GM12874 (cell line): Measurements from ENCODE around the gene GIGYF1.

ENCODE experiments used
- TF ChIP-seq, protein P1 (sequence below): IDR thresholded peaks from 2 replicates; pipeline ENCODE4 v1.5.1; 2011; ENCODE audit warnings: low read depth, mild to moderate bottlenecking, control low read depth, low read length, moderate library complexity; ENCODE audit not compliant: insufficient read depth

Gene GIGYF1

DNA sequence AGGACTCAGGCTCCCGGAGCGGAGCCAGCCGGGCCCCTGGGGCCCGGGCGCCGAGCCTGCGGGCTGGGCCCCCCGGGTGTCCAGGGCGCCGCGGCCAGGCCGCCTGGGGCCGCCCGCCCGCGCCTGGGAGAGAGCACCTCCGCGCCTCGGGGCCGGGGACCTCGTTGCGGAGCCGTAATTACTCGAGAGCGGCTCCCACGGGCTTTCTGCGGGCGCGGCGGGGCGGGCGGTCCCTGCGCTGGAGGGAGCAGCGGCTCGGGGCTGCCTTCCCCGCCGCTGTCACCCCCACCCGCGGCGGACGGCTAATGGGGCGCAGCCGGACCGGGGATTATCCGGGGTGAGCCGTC lies 19.0 kb downstream of the GIGYF1 start:
- TF ChIP-seq, protein P1, sequence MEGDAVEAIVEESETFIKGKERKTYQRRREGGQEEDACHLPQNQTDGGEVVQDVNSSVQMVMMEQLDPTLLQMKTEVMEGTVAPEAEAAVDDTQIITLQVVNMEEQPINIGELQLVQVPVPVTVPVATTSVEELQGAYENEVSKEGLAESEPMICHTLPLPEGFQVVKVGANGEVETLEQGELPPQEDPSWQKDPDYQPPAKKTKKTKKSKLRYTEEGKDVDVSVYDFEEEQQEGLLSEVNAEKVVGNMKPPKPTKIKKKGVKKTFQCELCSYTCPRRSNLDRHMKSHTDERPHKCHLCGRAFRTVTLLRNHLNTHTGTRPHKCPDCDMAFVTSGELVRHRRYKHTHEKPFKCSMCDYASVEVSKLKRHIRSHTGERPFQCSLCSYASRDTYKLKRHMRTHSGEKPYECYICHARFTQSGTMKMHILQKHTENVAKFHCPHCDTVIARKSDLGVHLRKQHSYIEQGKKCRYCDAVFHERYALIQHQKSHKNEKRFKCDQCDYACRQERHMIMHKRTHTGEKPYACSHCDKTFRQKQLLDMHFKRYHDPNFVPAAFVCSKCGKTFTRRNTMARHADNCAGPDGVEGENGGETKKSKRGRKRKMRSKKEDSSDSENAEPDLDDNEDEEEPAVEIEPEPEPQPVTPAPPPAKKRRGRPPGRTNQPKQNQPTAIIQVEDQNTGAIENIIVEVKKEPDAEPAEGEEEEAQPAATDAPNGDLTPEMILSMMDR, result no peak

GRCh38 chr7:100674411-100675104 lies 19.5 kb downstream of the GIGYF1 start:
- TF ChIP-seq, protein P1, result no peak

GRCh38 chr7:100673942-100674410 lies 20.1 kb downstream of the GIGYF1 start:
- TF ChIP-seq, protein P1, result no peak

DNA sequence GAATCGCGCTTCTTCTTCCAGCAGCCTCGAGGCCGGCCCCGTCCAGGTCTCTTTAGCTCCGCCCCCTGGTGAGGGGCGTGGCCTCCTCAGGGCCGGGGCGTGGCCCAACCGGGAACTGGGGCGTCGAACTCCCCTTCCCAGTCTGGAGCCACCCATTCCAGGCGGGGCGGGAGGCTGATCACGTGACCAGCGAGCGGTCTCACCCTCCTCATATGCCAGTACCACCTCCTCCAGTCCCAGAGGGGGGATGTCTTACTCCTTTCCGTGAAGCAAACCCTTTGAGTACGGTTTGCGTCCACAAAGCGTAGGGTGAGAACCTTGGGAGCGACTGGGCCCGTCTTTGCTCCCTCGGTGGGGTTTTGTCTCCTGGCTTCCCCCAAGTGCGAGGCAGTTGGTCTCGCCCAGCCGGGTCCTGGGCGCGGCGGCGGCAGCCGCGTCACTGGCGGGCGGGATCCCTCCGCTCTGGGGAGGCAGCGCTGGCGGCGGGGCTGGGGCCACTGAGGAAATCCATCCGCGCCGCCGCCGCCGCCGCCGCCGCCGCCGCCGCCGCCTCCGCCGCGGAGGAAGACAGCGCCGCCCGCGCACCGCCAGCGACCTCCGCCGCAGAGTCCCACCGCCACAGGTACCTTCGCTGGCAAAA lies 20.6 kb downstream of the GIGYF1 start, which contains the start of gene GNB2:
GNB2 (plus strand) TSS at position 439 of the 640 bp plus-strand sequence. CDS start 2,526 bp downstream, outside the sequence.
- TF ChIP-seq, protein P1, result no peak

DNA sequence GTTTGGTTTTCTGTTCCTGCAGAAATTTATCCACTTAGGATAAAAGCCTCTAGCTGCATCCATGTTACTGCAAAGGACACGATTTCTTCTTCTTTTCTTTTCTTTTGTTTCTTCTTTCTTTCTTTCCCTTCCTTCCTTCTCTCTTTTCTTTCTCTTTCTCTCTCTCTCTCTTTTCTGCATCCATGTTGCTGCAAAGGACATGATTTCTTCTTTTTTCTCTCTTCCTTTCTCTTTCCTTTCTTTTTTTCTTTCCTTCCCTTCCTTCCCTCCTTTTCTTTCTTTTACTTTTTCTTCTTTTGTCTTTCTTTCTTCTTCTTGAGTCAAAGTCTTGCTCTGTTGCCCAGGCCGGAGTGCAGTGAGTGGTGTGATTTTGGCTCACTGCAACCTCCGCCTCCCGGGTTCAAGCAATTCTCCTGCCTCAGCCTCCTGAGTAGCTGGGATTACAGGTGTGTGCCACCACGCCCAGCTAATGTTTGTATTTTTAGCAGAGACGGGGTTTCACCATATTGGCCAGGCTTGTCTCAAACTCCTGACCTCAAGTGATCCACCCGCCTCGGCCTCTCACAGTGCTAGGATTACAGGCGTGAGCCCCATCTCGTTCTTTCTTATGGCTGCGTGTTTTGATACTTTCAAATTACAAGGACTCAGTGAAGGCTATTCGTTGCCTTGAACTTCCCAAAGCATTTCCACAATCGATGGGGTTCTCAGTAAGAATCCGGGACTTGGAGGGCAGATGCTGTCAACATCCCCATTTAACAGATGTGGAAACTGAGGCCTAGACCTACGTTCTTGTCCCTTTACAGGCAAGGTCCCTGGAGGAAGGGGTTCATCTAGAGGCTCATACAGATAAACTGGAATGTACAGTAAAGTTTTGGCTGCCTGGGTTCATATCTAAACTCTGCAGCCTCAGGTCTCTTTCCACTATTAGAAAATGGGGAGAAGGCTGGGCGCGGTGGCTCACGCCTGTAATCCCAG lies 22.4 kb downstream of the GIGYF1 start:
- TF ChIP-seq, protein P1, result no peak

GRCh38 chr7:100670074-100670473 lies 24.0 kb downstream of the GIGYF1 start:
- TF ChIP-seq, protein P1, result no peak

DNA sequence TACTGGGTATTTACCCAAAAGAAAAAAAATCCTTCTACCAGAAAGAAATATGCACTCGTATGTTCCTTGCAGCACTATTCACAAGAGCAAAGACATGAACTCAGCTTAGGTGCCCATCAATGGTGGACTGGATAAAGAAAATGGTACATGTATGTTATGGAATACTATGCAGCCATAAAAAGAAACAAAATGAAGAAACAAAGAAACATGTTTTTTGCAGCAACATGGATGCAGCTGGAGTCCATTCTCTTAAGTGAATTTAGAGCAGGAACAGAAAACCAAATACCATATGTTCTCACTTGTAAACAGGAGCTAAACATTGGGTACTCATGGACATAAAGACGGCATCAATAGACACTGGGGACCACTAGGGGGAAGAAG lies 26.0 kb downstream of the GIGYF1 start:
- TF ChIP-seq, protein P1, result no peak
